HepG2 (cell line): Measurements from ENCODE around the gene ARR3.

Experiments
- AGO1 ChIP-seq: fragments of 200-400 bp; formaldehyde crosslinking; IDR thresholded peaks from 2 replicates; pipeline ENCODE4 v1.6.1; 2017; ENCODE audit warnings: mild to moderate bottlenecking, low read depth, low read length, moderate library complexity; ENCODE audit not compliant: poor library complexity, severe bottlenecking
- HMG20B ChIP-seq: conservative IDR thresholded peaks from 2 replicates; pipeline ENCODE4 v1.6.1; 2016; ENCODE audit warnings: missing genetic modification reagents, missing compliant biosample characterization
- MAFK ChIP-seq, 2 experiments: IDR thresholded peaks in 1 of 2; conservative IDR thresholded peaks in 1 of 2; 2 replicates each; pipeline ENCODE4 v1.6.1; 2011; ENCODE audit warnings: improper control_type of control experiment in 2 of 2, low read length in 2 of 2
- TBP ChIP-seq: sonication (generic); formaldehyde crosslinking; IDR thresholded peaks from 2 replicates; pipeline ENCODE4 v1.5.0; 2020; ENCODE audit warnings: missing genetic modification reagents
- ZNF749 ChIP-seq: sonication (generic); formaldehyde crosslinking; IDR thresholded peaks from 2 replicates; pipeline ENCODE4 v1.8.0; 2022; ENCODE audit warnings: mild to moderate bottlenecking, missing genetic modification reagents, moderate library complexity, borderline replicate concordance
- ZNF782 ChIP-seq: sonication (generic); formaldehyde crosslinking; IDR thresholded peaks from 2 replicates; pipeline ENCODE4 v1.4.0; 2020; ENCODE audit warnings: missing genetic modification reagents, mild to moderate bottlenecking, borderline replicate concordance

- no peak for TF ChIP-seq AGO1
- TF ChIP-seq HMG20B (CRISPR knock-in tag): no peak
- TF ChIP-seq ZNF749 (CRISPR knock-in tag): no peak
- TF ChIP-seq TBP (CRISPR knock-in tag): no peak
- no peak for TF ChIP-seq ZNF782 (CRISPR knock-in tag)
- no peak for TF ChIP-seq MAFK (conservative IDR thresholded peaks at IDR 0.05 in 1 of 2, IDR thresholded peaks at IDR 0.05 in 1 of 2; ENCODE audit: low read length in 2 of 2)
Observed at GRCh38 chrX:70289168-70289792, 21.1 kb downstream of the ARR3 start.
